Esophagus (tissue), 2 donors: ENCODE data around the gene AP3S2. TPM values are rescaled to one million over a fixed set of nuclear protein-coding genes. Genes with fewer than 3 reads are reported as not detected.
"Not testable (repeated sequence)": the region's sequence is repeated elsewhere in the genome, so short reads cannot be mapped to it uniquely, and the experiment has no call there.

ENCODE experiments used
- H3K27ac ChIP-seq, 2 donors: one replicate each; pipeline ENCODE4 v1.5.1; 2013; ENCODE audit warnings: low read depth in 2 of 2, mild to moderate bottlenecking in 2 of 2, inconsistent platforms in 1 of 2, low read length in 1 of 2, moderate library complexity in 1 of 2
- H3K27me3 ChIP-seq, 2 donors: one replicate each; pipeline ENCODE4 v1.6.1; 2013; ENCODE audit warnings: low read length in 2 of 2, control low read depth in 1 of 2, mild to moderate bottlenecking in 1 of 2; ENCODE audit not compliant: insufficient read depth in 2 of 2, control insufficient read depth in 1 of 2
- H3K36me3 ChIP-seq, 2 donors: one replicate each; pipeline ENCODE4 v1.6.1; 2013; ENCODE audit warnings: low read length in 1 of 2; ENCODE audit not compliant: control insufficient read depth in 2 of 2, insufficient read depth in 2 of 2
- H3K4me1 ChIP-seq, 2 donors: one replicate each; pipeline ENCODE4 v1.6.1; 2013; ENCODE audit warnings: low read length in 1 of 2; ENCODE audit not compliant: control insufficient read depth in 2 of 2, insufficient read depth in 2 of 2
- H3K4me3 ChIP-seq, 2 donors: one replicate each; pipeline ENCODE4 v1.5.1; 2013; ENCODE audit warnings: low read length in 2 of 2, mild to moderate bottlenecking in 2 of 2, low read depth in 1 of 2, moderate library complexity in 1 of 2
- H3K9me3 ChIP-seq, 2 donors: one replicate each; pipeline ENCODE4 v1.6.1; 2013; ENCODE audit warnings: mild to moderate bottlenecking in 2 of 2, low read depth in 1 of 2, low read length in 1 of 2, moderate library complexity in 1 of 2; ENCODE audit not compliant: control insufficient read depth in 2 of 2, insufficient read depth in 1 of 2
- WGBS, 2 donors: extraction: QIAGEN DNeasy Blood & Tissue Kit; methylation state at CpG; one replicate each; pipeline ENCODE4 v1.1.7; 2013; 5-methylcytosine and 5-hydroxymethylcytosine counted together
- polyA plus RNA-seq, 2 donors: library from polyadenylated mRNA; stranded (reverse); fragments of 200-250 nt; gene quantifications; one replicate each; pipeline ENCODE4 v1.2.3, GENCODE V29; 2013
- donor health status: healthy with polysubstance abuse.
- donor health status: Bipolar disorder and iron deficiency.

AP3S2 gene
- polyA plus RNA-seq, 2 donors, result 6.0 to 11.6 TPM

DNA sequence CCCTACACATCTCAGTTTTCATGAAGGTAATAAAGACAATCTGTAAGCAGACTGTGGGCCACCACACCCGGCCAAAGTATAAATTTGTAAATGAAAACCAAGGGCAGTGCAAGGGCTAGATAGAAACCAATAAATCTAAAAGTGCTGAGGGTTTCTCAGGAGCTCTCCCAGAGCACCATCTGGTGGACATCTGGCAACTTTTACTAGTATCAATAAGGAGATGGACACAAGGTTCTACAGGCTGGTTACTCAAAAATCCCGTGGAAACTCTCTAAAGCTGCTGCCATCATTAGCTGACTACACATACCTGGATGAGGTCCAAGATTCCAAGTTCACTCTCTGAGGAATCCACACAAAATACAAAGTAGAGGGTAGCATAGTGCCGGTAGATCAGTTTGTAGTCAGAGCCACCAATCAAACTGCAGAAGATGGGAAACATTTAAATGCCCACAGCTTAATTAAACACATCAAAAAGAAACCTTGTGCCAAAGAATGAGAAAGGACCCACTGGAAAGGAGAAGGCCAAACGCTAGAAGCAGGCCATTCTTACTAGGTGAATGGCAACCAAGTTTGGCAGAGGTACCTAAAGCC, 5.5 kb downstream of the AP3S2 start:
- H3K9me3 ChIP-seq, result no peaks in the 10 kb centered on the region
- no peak overlapping the region for H3K4me3 ChIP-seq
- WGBS, 2 donors, result 50 to 67% methylated on average over 4 of the region's 4 CpGs
- H3K27ac ChIP-seq, result no peak overlapping the region
- peaks cover 0 to 3% of the 10 kb centered on the region in 2 donors for H3K36me3 ChIP-seq
- H3K27me3 ChIP-seq, result no peaks in the 10 kb centered on the region
- H3K4me1 ChIP-seq, result no peaks in the 10 kb centered on the region

DNA sequence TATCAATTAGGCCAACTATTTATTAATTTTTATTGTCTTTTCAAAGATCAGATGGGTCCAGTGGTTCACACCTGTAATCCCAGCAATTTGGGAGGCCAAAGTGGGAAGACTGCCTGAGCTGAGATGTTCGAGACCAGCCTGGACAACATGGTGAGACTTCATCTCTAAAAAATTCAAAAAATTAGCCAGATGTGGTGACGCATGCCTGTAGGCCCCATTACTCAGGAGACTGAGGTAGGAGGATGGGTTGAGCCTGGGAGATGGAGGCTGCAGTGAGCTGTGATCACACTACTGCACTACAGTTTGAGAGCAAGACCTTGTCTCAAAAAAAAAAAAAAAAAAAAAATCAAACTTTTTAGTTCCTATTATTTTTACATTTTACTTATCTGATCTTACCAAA, 8.2 kb downstream of the AP3S2 start:
- Histone ChIP-seq H3K4me1 (no peaks in the 10 kb centered on the region), H3K9me3 (no peaks in the 10 kb centered on the region), H3K27me3 (no peaks in the 10 kb centered on the region), H3K4me3 (no peak overlapping the region), H3K36me3 (peaks cover 0 to 3% of the 10 kb centered on the region in 2 donors), H3K27ac (no peak overlapping the region)
- WGBS, 2 donors, result 92 to 96% methylated on average over 2 of the region's 2 CpGs

DNA sequence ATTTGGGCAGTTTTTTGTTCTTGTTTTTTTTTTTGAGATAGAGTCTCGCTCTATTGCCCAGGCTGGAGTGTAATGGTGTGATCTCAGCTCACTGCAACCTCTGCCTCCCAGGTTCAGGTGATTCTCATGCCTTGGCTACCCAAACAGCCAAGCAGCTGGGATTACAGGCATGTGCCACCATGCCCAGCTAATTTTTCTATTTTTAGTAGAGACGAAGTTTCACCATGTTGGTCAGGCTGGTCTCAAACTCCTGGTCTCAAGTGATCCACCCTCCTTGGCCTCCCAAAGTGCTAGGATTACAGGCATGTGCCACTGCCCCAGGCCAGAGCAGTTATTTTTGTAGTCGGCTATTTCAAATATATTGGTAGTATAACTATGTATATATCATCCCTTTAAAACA, 8.6 kb downstream of the AP3S2 start:
- H3K4me1 ChIP-seq, H3K27ac ChIP-seq, H3K36me3 ChIP-seq, H3K27me3 ChIP-seq, H3K4me3 ChIP-seq, H3K9me3 ChIP-seq: not testable (repeated sequence)
- 78% methylated on average over 3 of the region's 3 CpGs for whole genome bisulfite sequencing, 2 donors

DNA sequence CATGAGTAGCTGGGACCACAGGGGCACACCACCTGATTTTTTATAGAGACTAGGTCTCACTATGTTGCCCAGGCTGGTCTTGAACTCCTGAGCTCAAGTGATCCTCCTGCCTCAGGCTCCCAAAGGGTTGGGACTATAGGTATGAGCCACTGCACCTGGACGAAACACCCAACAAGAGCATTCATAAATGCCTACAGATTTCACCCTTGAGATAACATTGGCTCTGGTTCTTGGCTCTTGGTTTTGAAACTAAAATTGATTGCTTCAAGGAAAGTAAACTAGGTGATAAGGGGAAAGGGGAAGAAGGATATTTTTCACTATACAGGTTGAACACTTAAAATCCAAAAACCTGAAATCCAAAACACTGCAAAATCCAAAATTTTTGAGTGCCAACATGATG, 10.3 kb downstream of the AP3S2 start:
- no peaks in the 10 kb centered on the region for H3K27me3 ChIP-seq
- 84 to 90% methylated on average over 1 of the region's 1 CpG for WGBS, 2 donors
- H3K36me3 ChIP-seq, result no peaks in the 10 kb centered on the region
- no peaks in the 10 kb centered on the region for H3K9me3 ChIP-seq
- H3K27ac ChIP-seq, result no peak overlapping the region
- H3K4me1 ChIP-seq, result no peaks in the 10 kb centered on the region
- H3K4me3 ChIP-seq, result no peak overlapping the region

DNA sequence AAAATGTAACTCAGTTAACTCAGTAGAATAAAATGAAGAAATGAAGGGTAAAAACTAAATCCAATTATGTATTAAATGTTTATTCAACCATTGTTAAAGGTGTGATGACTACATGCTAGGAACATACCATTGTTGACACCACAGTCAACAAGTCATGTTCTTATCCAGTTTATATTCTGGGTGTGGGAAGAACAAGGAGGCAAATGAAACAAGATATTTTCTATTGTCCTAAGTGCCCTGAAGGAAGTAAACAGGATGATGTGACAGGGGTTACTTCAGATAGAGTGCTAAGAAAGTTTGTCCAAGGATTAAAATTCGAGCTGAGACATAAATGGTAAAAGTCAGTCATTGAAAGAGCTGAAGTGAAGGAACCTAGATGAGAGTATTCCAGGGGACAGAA, 13.1 kb downstream of the AP3S2 start:
- H3K4me3 ChIP-seq, result no peak overlapping the region
- H3K9me3 ChIP-seq, result no peaks in the 10 kb centered on the region
- no peak overlapping the region for H3K27ac ChIP-seq
- no peaks in the 10 kb centered on the region for H3K27me3 ChIP-seq
- H3K36me3 ChIP-seq, result peaks cover 0 to 2% of the 10 kb centered on the region in 2 donors
- 42 to 43% methylated on average over 1 of the region's 1 CpG for WGBS, 2 donors
- H3K4me1 ChIP-seq, result no peaks in the 10 kb centered on the region

DNA sequence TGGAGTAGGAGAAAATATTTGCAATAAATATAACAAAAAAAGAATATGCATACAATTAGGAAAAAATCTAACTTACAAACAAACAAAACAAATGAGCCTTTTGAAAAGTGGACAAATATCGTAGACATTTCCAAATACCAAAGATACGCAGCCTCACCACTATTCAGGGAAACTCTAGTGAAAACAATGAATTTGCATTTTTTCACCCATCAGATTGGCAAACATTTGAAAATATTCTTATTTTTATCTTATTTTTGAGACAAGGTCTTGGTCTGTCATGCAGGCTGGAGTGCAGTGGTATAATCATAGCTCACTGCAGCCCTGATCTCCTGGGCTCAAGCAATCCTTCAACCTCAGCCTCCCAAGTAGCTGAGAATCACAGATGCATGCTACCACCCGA, 15.5 kb downstream of the AP3S2 start:
- Histone ChIP-seq H3K4me1 (no peaks in the 10 kb centered on the region), H3K27ac (no peak overlapping the region), H3K36me3 (peaks cover 0 to 2% of the 10 kb centered on the region in 2 donors), H3K27me3 (no peaks in the 10 kb centered on the region), H3K4me3 (no peak overlapping the region), H3K9me3 (no peaks in the 10 kb centered on the region)
- 79 to 84% methylated on average over 3 of the region's 3 CpGs for WGBS, 2 donors

DNA sequence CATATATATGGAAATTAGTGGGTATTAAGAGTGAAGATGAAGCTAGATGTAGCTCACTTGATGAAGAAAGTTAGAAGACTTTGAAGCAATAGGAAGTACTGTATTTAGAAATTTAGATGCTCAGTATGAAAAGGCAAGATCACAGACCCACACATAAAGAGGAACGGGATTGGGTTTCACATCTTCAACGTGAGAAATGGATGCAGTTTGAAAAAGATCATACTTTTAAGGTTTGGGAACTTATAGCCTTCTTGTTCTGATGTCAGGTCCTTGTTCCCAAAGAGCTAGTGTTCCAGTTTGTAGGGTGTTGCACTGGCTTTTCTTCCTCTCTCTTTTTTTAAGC, 16.7 kb downstream of the AP3S2 start:
- Histone ChIP-seq H3K4me1 (no peaks in the 10 kb centered on the region), H3K9me3 (no peaks in the 10 kb centered on the region), H3K36me3 (peaks cover 0 to 2% of the 10 kb centered on the region in 2 donors), H3K4me3 (no peak overlapping the region), H3K27ac (no peak overlapping the region), H3K27me3 (no peaks in the 10 kb centered on the region)
- WGBS, 2 donors, result 73 to 83% methylated on average over 2 of the region's 2 CpGs

DNA sequence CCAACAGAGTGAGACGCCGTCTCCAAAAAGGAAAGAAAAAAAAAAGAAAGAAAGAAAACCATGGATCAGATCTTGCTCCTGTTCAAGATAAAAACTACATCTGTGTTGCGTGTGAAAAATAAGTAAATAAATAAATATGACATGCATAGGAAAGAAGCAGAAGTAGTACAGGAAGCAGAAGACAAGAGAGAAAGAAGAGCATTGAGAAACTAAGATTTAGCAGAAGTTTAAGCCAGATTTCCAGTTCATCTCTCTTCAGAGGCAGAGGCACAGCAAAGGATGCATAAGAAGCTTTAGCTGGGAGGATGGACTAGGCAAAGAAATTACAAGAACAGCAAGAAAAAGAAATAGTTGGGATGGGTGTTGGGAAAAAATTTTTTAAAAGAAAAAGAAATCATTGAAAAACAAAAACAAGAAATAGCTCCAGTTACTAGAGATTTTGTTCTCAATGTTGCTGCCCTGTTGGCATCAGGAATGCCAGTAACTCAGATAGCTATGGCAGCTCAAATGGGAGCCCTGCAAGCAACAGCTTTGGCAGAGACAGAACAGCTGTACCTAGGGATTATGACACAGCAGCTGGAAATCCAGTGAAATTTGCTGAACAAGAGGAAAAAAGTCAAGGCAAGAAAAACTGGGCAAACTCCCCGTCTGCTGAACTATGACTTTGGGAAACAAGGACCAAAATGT, 17.3 kb downstream of the AP3S2 start:
- Histone ChIP-seq H3K27ac (no peak overlapping the region), H3K36me3 (peaks cover 0 to 2% of the 10 kb centered on the region in 2 donors), H3K4me1 (no peaks in the 10 kb centered on the region), H3K27me3 (no peaks in the 10 kb centered on the region), H3K4me3 (no peak overlapping the region), H3K9me3 (no peaks in the 10 kb centered on the region)
- 82 to 87% methylated on average over 4 of the region's 4 CpGs for WGBS, 2 donors

DNA sequence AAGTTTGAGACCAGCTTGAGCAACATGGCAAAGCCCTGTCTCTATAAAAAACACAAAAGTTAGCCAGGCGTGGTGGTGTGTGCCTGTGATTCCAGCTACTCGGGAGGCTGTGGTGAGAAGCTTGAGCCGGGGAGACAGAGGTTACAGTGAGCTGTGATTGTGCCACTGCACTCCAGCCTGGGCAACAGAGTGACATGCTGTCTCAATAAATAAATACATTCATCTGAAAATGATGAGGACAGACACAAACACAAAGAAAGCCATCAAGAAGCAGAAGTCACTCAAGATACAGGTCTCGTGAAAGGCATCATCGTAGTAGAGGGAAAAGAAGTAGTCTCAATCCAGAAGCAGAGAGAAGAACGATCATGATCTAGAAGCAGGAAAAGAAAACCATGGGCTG, 18.1 kb downstream of the AP3S2 start:
- Histone ChIP-seq H3K4me3 (no peak overlapping the region), H3K4me1 (no peaks in the 10 kb centered on the region), H3K36me3 (peaks cover 0 to 2% of the 10 kb centered on the region in 2 donors), H3K9me3 (no peaks in the 10 kb centered on the region), H3K27me3 (no peaks in the 10 kb centered on the region), H3K27ac (no peak overlapping the region)
- WGBS, 2 donors, result 94 to 97% methylated on average over 6 of the region's 6 CpGs

DNA sequence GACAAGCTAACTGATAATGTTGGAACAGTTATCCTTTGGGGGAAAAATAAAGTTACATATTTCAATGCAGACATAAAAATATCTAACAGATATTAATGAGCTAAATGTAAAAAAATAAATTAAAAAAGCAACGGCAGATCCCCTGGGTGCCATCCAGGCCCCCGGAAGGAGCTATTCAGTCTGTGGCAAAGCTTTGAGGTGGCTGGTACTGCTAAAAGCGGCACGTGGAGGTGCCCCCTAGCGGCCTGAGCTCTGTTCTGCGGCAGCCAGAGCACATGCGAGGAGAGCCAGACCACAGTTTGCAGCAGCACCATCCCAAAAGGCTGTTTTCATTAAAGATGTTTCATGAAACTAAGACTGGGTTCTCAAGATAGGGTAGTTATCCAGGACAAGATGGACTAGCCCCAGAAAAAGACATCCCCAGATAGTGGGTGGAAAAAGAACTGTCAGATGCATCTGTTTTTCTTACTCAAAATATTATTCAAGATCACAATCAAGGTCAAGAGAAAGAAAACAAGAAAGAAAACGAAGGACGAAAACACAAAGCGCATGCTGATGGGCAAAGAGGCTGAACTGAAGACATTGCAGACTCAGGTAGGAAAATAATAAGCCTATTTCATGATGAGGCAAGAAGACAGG, 18.7 kb downstream of the AP3S2 start:
- Histone ChIP-seq H3K27me3 (no peaks in the 10 kb centered on the region), H3K4me1 (no peaks in the 10 kb centered on the region), H3K27ac (no peak overlapping the region), H3K36me3 (peaks cover 0 to 6% of the 10 kb centered on the region in 2 donors), H3K4me3 (no peak overlapping the region), H3K9me3 (no peaks in the 10 kb centered on the region)
- 27% methylated on average over 10 of the region's 10 CpGs for WGBS, 2 donors
